Left hindlimb (tissue), 1 donor: Measurements from ENCODE around the gene ACBD3.

ENCODE experiments used
- DNase-seq: peaks from one replicate; pipeline ENCODE4 v3.0.0-alpha.2; 2018

The ACBD3 gene

GRCh38 chr1:226201029-226201593, 14.6 kb upstream of the ACBD3 start:
- DNase-seq: no peak

GRCh38 chr1:226199971-226200370, 13.4 kb upstream of the ACBD3 start:
- DNase-seq: no peak

GRCh38 chr1:226195144-226195543, 8.6 kb upstream of the ACBD3 start:
- DNase-seq: no peak

- no peak for DNase-seq
Measured at GRCh38 chr1:226187380-226187779, 839 bp upstream of the ACBD3 start.

- no peak for DNase-seq
Measured at GRCh38 chr1:226187019-226187322, 430 bp upstream of the ACBD3 start.

- DNase-seq: no peak
Measured at GRCh38 chr1:226185141-226186036, 1.2 kb downstream of the ACBD3 start.

- no peak for DNase-seq
Measured at GRCh38 chr1:226181996-226182714, 4.4 kb downstream of the ACBD3 start.

GRCh38 chr1:226176870-226177269, 9.7 kb downstream of the ACBD3 start:
- DNase-seq: no peak

- DNase-seq: no peak
Measured at GRCh38 chr1:226172589-226172988, 14.0 kb downstream of the ACBD3 start.

GRCh38 chr1:226166341-226166740, 20.2 kb downstream of the ACBD3 start:
- no peak for DNase-seq

- no peak for DNase-seq
Measured at GRCh38 chr1:226164154-226164553, 22.4 kb downstream of the ACBD3 start.

GRCh38 chr1:226162898-226163297, 23.6 kb downstream of the ACBD3 start:
- no peak for DNase-seq

- DNase-seq: no peak
Measured at GRCh38 chr1:226158983-226159382, 27.6 kb downstream of the ACBD3 start.

GRCh38 chr1:226158457-226158856, 28.1 kb downstream of the ACBD3 start:
- DNase-seq: no peak

- DNase-seq: no peak
Measured at GRCh38 chr1:226157761-226158316, 28.7 kb downstream of the ACBD3 start.

GRCh38 chr1:226154593-226154992, 31.9 kb downstream of the ACBD3 start:
- no peak for DNase-seq

- DNase-seq: no peak
Measured at GRCh38 chr1:226149806-226150205, 36.7 kb downstream of the ACBD3 start.

GRCh38 chr1:226148121-226148648, 38.4 kb downstream of the ACBD3 start:
- no peak for DNase-seq

GRCh38 chr1:226144045-226144444, 42.5 kb downstream of the ACBD3 start:
- DNase-seq: no peak

GRCh38 chr1:226135709-226136108, 50.8 kb downstream of the ACBD3 start:
- DNase-seq: no peak

- DNase-seq: no peak
Measured at GRCh38 chr1:226135059-226135651, 51.4 kb downstream of the ACBD3 start.

GRCh38 chr1:226134170-226135058, 52.1 kb downstream of the ACBD3 start:
- no peak for DNase-seq
